ENCODE results near the gene CENPF. TPM values are rescaled to one million over a fixed set of nuclear protein-coding genes. Genes with fewer than 3 reads are reported as not detected.

CENPF gene
- total and polyA plus RNA-seq, 2 of the 13 experiments (the other 11 are each of a cell fraction or from before 2014, with no cell fraction given): 14.7 to 84.9 TPM

GRCh38 chr1:214602764-214603657 is at the start of gene CENPF (continued):
- TF ChIP-seq MNT (IDR thresholded peaks at IDR 0.05): peak; percentile 98
- TF ChIP-seq ZNF724P (CRISPR knock-in tag; IDR thresholded peaks at IDR 0.05; ENCODE audit: borderline replicate concordance): peak; percentile 96
- no peak for TF ChIP-seq MYNN (CRISPR knock-in tag; IDR thresholded peaks at IDR 0.05; ENCODE audit: low read depth)
- TF ChIP-seq, protein P1, sequence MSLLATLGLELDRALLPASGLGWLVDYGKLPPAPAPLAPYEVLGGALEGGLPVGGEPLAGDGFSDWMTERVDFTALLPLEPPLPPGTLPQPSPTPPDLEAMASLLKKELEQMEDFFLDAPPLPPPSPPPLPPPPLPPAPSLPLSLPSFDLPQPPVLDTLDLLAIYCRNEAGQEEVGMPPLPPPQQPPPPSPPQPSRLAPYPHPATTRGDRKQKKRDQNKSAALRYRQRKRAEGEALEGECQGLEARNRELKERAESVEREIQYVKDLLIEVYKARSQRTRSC (CRISPR knock-in tag; IDR thresholded peaks at IDR 0.05; ENCODE audit: low read depth): no peak
- no peak for TF ChIP-seq MZF1 (CRISPR knock-in tag; IDR thresholded peaks at IDR 0.05; ENCODE audit: borderline replicate concordance)
- no peak for TF ChIP-seq ZNF850 (CRISPR knock-in tag; conservative IDR thresholded peaks at IDR 0.05)
- TF ChIP-seq MXI1 (IDR thresholded peaks at IDR 0.05; ENCODE audit: borderline replicate concordance, low read depth, low read length): peak; percentile 98
- no peak for TF ChIP-seq HES4 (CRISPR knock-in tag; IDR thresholded peaks at IDR 0.05; ENCODE audit: borderline replicate concordance)
- TF ChIP-seq, protein P2, sequence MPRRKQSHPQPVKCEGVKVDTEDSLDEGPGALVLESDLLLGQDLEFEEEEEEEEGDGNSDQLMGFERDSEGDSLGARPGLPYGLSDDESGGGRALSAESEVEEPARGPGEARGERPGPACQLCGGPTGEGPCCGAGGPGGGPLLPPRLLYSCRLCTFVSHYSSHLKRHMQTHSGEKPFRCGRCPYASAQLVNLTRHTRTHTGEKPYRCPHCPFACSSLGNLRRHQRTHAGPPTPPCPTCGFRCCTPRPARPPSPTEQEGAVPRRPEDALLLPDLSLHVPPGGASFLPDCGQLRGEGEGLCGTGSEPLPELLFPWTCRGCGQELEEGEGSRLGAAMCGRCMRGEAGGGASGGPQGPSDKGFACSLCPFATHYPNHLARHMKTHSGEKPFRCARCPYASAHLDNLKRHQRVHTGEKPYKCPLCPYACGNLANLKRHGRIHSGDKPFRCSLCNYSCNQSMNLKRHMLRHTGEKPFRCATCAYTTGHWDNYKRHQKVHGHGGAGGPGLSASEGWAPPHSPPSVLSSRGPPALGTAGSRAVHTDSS (CRISPR knock-in tag; conservative IDR thresholded peaks at IDR 0.05): no peak
- TF ChIP-seq YEATS2 (CRISPR knock-in tag; IDR thresholded peaks at IDR 0.05; ENCODE audit: borderline replicate concordance): peak; percentile 53; the same call in 1 of the 2 replicates
- no peak for TF ChIP-seq SRSF4 (IDR thresholded peaks at IDR 0.05; ENCODE audit: low read depth, low read length, poor library complexity, severe bottlenecking)
- TF ChIP-seq RXRA (CRISPR knock-in tag; IDR thresholded peaks at IDR 0.05): peak; percentile 52; the same call in 1 of the 2 replicates
- TF ChIP-seq, protein P3, sequence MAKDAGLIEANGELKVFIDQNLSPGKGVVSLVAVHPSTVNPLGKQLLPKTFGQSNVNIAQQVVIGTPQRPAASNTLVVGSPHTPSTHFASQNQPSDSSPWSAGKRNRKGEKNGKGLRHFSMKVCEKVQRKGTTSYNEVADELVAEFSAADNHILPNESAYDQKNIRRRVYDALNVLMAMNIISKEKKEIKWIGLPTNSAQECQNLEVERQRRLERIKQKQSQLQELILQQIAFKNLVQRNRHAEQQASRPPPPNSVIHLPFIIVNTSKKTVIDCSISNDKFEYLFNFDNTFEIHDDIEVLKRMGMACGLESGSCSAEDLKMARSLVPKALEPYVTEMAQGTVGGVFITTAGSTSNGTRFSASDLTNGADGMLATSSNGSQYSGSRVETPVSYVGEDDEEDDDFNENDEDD (CRISPR knock-in tag; IDR thresholded peaks at IDR 0.05; ENCODE audit: borderline replicate concordance): peak; percentile 96; the same call in 1 of the 2 replicates
- peak; percentile 97 for TF ChIP-seq MYC (CRISPR knock-in tag; IDR thresholded peaks at IDR 0.05; ENCODE audit: borderline replicate concordance)
- TF ChIP-seq RAD21 (CRISPR knock-in tag; IDR thresholded peaks at IDR 0.05): no peak
- no peak for TF ChIP-seq LCORL (IDR thresholded peaks at IDR 0.05)
- 0 out of 2 replicates have a peak, but pooled peaks have one; percentile 58 for TF ChIP-seq LCORL (CRISPR knock-in tag; IDR thresholded peaks at IDR 0.05)
- TF ChIP-seq ZNF431 (CRISPR knock-in tag; IDR thresholded peaks at IDR 0.05; ENCODE audit: borderline replicate concordance, low read depth): peak; percentile 86; the same call in 1 of the 2 replicates
- peak; percentile 98 for TF ChIP-seq TMF1 (CRISPR knock-in tag; IDR thresholded peaks at IDR 0.05; ENCODE audit: low read depth)
- TF ChIP-seq, protein P4, sequence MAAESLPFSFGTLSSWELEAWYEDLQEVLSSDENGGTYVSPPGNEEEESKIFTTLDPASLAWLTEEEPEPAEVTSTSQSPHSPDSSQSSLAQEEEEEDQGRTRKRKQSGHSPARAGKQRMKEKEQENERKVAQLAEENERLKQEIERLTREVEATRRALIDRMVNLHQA (CRISPR knock-in tag; IDR thresholded peaks at IDR 0.05): no peak
- TF ChIP-seq ZNF430 (CRISPR knock-in tag; IDR thresholded peaks at IDR 0.05): 0 out of 2 replicates have a peak, but pooled peaks have one; percentile 28
- peak; percentile 82 for TF ChIP-seq ZNF780A (CRISPR knock-in tag; IDR thresholded peaks at IDR 0.05)
- TF ChIP-seq NFYC (CRISPR knock-in tag; IDR thresholded peaks at IDR 0.05): peak; percentile 98
- TF ChIP-seq DNMT3B (CRISPR knock-in tag; conservative IDR thresholded peaks at IDR 0.05): 0 out of 2 replicates have a peak, but pooled peaks have one; percentile 43
- no peak for TF ChIP-seq NFE2 (CRISPR knock-in tag; IDR thresholded peaks at IDR 0.05)
